Ishikawa (cell line): ENCODE results near the gene CALCOCO1.

ENCODE experiments used
- CEBPB ChIP-seq: IDR thresholded peaks from 2 replicates; pipeline ENCODE4 v1.6.1; 2012
- CREB1 ChIP-seq: IDR thresholded peaks from 2 replicates; pipeline ENCODE4 v1.6.1; 2012; ENCODE audit warnings: low read depth
- EGR1 ChIP-seq: IDR thresholded peaks from 2 replicates; pipeline ENCODE4 v1.6.1; 2012
- EP300 ChIP-seq: IDR thresholded peaks from 2 replicates; pipeline ENCODE4 v1.6.1; 2012; ENCODE audit warnings: borderline replicate concordance
- FOXM1 ChIP-seq: IDR thresholded peaks from 2 replicates; pipeline ENCODE4 v1.6.1; 2012; ENCODE audit warnings: low read depth, borderline replicate concordance
- MAX ChIP-seq: IDR thresholded peaks from 2 replicates; pipeline ENCODE4 v1.6.1; 2012
- NFIC ChIP-seq: IDR thresholded peaks from 2 replicates; pipeline ENCODE4 v1.6.1; 2012
- RAD21 ChIP-seq: IDR thresholded peaks from 2 replicates; pipeline ENCODE4 v1.6.1; 2012; ENCODE audit warnings: low read depth
- REST ChIP-seq: IDR thresholded peaks from 2 replicates; pipeline ENCODE4 v1.6.1; 2012; ENCODE audit warnings: low read depth, mild to moderate bottlenecking
- TAF1 ChIP-seq: IDR thresholded peaks from 2 replicates; pipeline ENCODE4 v1.6.1; 2012; ENCODE audit warnings: low read depth, mild to moderate bottlenecking
- TCF12 ChIP-seq: IDR thresholded peaks from 2 replicates; pipeline ENCODE4 v1.6.1; 2012; ENCODE audit warnings: low read depth
- TEAD4 ChIP-seq: IDR thresholded peaks from 2 replicates; pipeline ENCODE4 v1.6.1; 2012
- USF1 ChIP-seq: IDR thresholded peaks from 2 replicates; pipeline ENCODE4 v1.6.1; 2012
- YY1 ChIP-seq: IDR thresholded peaks from 2 replicates; pipeline ENCODE4 v1.6.1; 2012; ENCODE audit warnings: low read depth
- ZBTB7A ChIP-seq: IDR thresholded peaks from 2 replicates; pipeline ENCODE4 v1.6.1; 2012; ENCODE audit warnings: low read depth

Gene CALCOCO1

GRCh38 chr12:53768976-53769375 is 41.7 kb upstream of the CALCOCO1 start:
- TF ChIP-seq RAD21 (no peak), TCF12 (no peak), TEAD4 (no peak), ZBTB7A (no peak), EGR1 (no peak), USF1 (no peak), REST (no peak), YY1 (no peak), NFIC (no peak), EP300 (no peak)

- no peak for TF ChIP-seq USF1
- TF ChIP-seq TAF1: no peak
- TF ChIP-seq CEBPB: no peak
- TF ChIP-seq TCF12: no peak
- TF ChIP-seq CREB1: no peak
Observed at GRCh38 chr12:53766881-53767280, 39.6 kb upstream of the CALCOCO1 start.

- TF ChIP-seq MAX (no peak), TEAD4 (no peak), TAF1 (no peak)
Observed at GRCh38 chr12:53765891-53766290, 38.6 kb upstream of the CALCOCO1 start.

- TF ChIP-seq USF1: no peak
- TF ChIP-seq REST: no peak
- no peak for TF ChIP-seq ZBTB7A
- no peak for TF ChIP-seq TEAD4
- TF ChIP-seq CEBPB: no peak
- no peak for TF ChIP-seq EP300
- TF ChIP-seq TAF1: no peak
- no peak for TF ChIP-seq FOXM1
- TF ChIP-seq NFIC: no peak
- TF ChIP-seq RAD21: no peak
- no peak for TF ChIP-seq TCF12
- TF ChIP-seq EGR1: no peak
- TF ChIP-seq MAX: no peak
- no peak for TF ChIP-seq CREB1
- no peak for TF ChIP-seq YY1
Observed at GRCh38 chr12:53764615-53765014, 37.4 kb upstream of the CALCOCO1 start.

GRCh38 chr12:53761306-53761705 is 34.1 kb upstream of the CALCOCO1 start:
- TF ChIP-seq EGR1: no peak
- no peak for TF ChIP-seq RAD21
- no peak for TF ChIP-seq CEBPB
- TF ChIP-seq CREB1: no peak
- TF ChIP-seq TCF12: no peak
- TF ChIP-seq ZBTB7A: no peak
- no peak for TF ChIP-seq MAX
- TF ChIP-seq TEAD4: no peak
- no peak for TF ChIP-seq REST
- no peak for TF ChIP-seq EP300
